NB4 (cell line): ENCODE data around the gene BRF1.

Experiments used
- MYC ChIP-seq: IDR thresholded peaks from 2 replicates; pipeline ENCODE4 v1.6.1; 2011; ENCODE audit warnings: low read depth, low read length
- TF ChIP-seq, protein P1 (sequence below): IDR thresholded peaks from one replicate; pipeline ENCODE4 v1.5.1; 2012; ENCODE audit warnings: low read depth, low read length
- TF ChIP-seq, protein P2 (sequence below): IDR thresholded peaks from 2 replicates; pipeline ENCODE4 v1.6.1; 2011; ENCODE audit warnings: low read depth, low read length

DNA sequence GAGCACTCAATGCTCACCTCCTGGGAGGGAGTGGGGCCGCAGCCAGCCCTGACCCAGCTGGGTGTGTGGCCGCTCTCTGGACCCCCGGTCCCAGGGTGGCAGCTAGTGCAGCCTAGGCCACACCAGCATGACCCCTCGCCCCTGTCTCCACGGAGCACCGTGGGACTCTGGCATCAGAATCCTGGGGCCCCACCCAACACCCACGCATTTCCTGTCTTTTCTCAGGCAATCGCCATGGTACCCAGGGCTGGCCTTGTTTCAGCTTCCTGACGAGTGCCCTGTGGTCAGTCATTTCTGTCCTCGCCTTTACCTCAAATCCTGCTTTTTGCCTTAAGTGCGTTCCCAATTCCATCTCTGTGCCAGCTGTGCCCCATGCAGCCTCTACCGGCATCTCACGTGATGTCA is 29.7 kb upstream of the BRF1 start:
- TF ChIP-seq, protein P1, sequence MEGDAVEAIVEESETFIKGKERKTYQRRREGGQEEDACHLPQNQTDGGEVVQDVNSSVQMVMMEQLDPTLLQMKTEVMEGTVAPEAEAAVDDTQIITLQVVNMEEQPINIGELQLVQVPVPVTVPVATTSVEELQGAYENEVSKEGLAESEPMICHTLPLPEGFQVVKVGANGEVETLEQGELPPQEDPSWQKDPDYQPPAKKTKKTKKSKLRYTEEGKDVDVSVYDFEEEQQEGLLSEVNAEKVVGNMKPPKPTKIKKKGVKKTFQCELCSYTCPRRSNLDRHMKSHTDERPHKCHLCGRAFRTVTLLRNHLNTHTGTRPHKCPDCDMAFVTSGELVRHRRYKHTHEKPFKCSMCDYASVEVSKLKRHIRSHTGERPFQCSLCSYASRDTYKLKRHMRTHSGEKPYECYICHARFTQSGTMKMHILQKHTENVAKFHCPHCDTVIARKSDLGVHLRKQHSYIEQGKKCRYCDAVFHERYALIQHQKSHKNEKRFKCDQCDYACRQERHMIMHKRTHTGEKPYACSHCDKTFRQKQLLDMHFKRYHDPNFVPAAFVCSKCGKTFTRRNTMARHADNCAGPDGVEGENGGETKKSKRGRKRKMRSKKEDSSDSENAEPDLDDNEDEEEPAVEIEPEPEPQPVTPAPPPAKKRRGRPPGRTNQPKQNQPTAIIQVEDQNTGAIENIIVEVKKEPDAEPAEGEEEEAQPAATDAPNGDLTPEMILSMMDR: no peak
- TF ChIP-seq, protein P2, sequence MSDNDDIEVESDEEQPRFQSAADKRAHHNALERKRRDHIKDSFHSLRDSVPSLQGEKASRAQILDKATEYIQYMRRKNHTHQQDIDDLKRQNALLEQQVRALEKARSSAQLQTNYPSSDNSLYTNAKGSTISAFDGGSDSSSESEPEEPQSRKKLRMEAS: no peak
- no peak for TF ChIP-seq MYC
